Measurements from ENCODE around the gene PRDM16. TPM values are rescaled to one million over a fixed set of nuclear protein-coding genes. Genes with fewer than 3 reads are reported as not detected.

PRDM16 gene
- total and polyA plus RNA-seq, 2 of the 13 experiments (the other 11 are each of a cell fraction or from before 2014, with no cell fraction given), result 0.15 to 0.81 TPM

DNA sequence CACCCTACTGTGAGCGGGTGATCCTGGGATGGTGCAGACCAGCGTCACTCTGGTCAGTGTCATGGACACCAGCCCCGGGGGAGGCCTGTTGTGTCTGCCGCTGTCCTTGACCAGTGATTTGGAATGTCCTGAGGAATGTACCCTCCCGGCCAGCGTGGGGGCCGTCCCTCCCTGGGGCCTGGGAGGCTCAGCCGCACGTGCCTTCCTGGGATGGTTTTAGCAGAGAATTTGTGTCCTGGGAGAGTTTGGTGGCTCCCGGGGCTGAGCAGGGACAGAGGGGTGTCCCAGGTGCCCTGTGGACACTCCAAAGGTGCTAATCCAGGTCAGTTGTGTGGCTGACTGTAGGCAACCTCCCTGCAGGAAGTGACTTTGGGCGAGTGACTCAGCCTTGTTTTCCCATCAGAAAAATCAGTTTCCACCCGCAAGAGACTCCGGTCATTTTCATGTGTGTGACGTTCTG, 391.7 kb downstream of the PRDM16 start (continued):
- TF ChIP-seq, protein P1, sequence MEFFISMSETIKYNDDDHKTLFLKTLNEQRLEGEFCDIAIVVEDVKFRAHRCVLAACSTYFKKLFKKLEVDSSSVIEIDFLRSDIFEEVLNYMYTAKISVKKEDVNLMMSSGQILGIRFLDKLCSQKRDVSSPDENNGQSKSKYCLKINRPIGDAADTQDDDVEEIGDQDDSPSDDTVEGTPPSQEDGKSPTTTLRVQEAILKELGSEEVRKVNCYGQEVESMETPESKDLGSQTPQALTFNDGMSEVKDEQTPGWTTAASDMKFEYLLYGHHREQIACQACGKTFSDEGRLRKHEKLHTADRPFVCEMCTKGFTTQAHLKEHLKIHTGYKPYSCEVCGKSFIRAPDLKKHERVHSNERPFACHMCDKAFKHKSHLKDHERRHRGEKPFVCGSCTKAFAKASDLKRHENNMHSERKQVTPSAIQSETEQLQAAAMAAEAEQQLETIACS (CRISPR knock-in tag; IDR thresholded peaks at IDR 0.05), result no peak
- TF ChIP-seq ZKSCAN8 (CRISPR knock-in tag; IDR thresholded peaks at IDR 0.05; ENCODE audit: borderline replicate concordance), result no peak
- peak; percentile 37; the same call in 1 of the 2 replicates for TF ChIP-seq ZNF768 (CRISPR knock-in tag; IDR thresholded peaks at IDR 0.05)
- no peak for TF ChIP-seq TAF15 (IDR thresholded peaks at IDR 0.05; ENCODE audit: low read depth, low read length, poor library complexity, severe bottlenecking)
- 0 out of 2 replicates have a peak, but pooled peaks have one; percentile 30 for TF ChIP-seq ZNF331 (CRISPR knock-in tag; IDR thresholded peaks at IDR 0.05)
- TF ChIP-seq SP140L (CRISPR knock-in tag; IDR thresholded peaks at IDR 0.05; ENCODE audit: borderline replicate concordance), result no peak
- TF ChIP-seq, protein P2, sequence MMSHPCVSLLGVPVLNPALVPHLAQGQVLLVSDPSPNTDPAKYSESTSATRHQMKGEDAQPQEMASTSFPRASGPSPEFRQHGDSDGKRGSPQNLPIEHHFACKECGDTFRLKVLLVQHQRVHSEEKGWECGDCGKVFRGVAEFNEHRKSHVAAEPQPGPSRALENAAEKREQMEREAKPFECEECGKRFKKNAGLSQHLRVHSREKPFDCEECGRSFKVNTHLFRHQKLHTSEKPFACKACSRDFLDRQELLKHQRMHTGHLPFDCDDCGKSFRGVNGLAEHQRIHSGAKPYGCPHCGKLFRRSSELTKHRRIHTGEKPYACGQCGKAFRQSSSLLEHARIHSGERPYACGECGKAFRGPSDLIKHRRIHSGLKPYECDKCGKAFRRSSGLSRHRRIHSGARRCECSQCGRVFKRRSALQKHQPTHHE (CRISPR knock-in tag; IDR thresholded peaks at IDR 0.05; ENCODE audit: borderline replicate concordance), result no peak
- TF ChIP-seq MAFF (IDR thresholded peaks at IDR 0.05; ENCODE audit: low read depth, low read length), result no peak
- peak; percentile 61 for TF ChIP-seq HNF4A (CRISPR knock-in tag; IDR thresholded peaks at IDR 0.05)
- no peak for TF ChIP-seq ZNF572 (CRISPR knock-in tag; IDR thresholded peaks at IDR 0.05)
- no peak for TF ChIP-seq CBX2 (IDR thresholded peaks at IDR 0.05; ENCODE audit: low read depth, low read length)
- TF ChIP-seq CBX2 (CRISPR knock-in tag; IDR thresholded peaks at IDR 0.05; ENCODE audit: low read depth), result no peak
- no peak for TF ChIP-seq ZNF124 (CRISPR knock-in tag; IDR thresholded peaks at IDR 0.05)
- peak; percentile 15; the same call in 1 of the 2 replicates for TF ChIP-seq HDAC1 (CRISPR knock-in tag; IDR thresholded peaks at IDR 0.05)
- TF ChIP-seq ZNF737 (CRISPR knock-in tag; IDR thresholded peaks at IDR 0.05; ENCODE audit: borderline replicate concordance), result no peak
- TF ChIP-seq ZNF232 (CRISPR knock-in tag; IDR thresholded peaks at IDR 0.05; ENCODE audit: borderline replicate concordance), result 0 out of 2 replicates have a peak, but pooled peaks have one; percentile 19
- TF ChIP-seq ZNF563 (CRISPR knock-in tag; IDR thresholded peaks at IDR 0.05), result no peak; the same call in 1 of the 2 replicates
- TF ChIP-seq ARID2 (CRISPR knock-in tag; IDR thresholded peaks at IDR 0.05; ENCODE audit: borderline replicate concordance), result no peak
- no peak for TF ChIP-seq DR1 (CRISPR knock-in tag; IDR thresholded peaks at IDR 0.05)
- no peak; the same call in 1 of the 2 replicates for TF ChIP-seq TARDBP (CRISPR knock-in tag; IDR thresholded peaks at IDR 0.05)
- TF ChIP-seq ERF (CRISPR knock-in tag; IDR thresholded peaks at IDR 0.05), result no peak
- TF ChIP-seq, protein P3, sequence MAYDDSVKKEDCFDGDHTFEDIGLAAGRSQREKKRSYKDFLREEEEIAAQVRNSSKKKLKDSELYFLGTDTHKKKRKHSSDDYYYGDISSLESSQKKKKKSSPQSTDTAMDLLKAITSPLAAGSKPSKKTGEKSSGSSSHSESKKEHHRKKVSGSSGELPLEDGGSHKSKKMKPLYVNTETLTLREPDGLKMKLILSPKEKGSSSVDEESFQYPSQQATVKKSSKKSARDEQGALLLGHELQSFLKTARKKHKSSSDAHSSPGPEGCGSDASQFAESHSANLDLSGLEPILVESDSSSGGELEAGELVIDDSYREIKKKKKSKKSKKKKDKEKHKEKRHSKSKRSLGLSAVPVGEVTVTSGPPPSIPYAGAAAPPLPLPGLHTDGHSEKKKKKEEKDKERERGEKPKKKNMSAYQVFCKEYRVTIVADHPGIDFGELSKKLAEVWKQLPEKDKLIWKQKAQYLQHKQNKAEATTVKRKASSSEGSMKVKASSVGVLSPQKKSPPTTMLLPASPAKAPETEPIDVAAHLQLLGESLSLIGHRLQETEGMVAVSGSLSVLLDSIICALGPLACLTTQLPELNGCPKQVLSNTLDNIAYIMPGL (CRISPR knock-in tag; IDR thresholded peaks at IDR 0.05; ENCODE audit: borderline replicate concordance in 1 of 2, low read depth in 1 of 2), result peak in 1 of 2 experiments; percentile 41; a peak in 1 of 4 replicates
- TF ChIP-seq ZNF264 (CRISPR knock-in tag; IDR thresholded peaks at IDR 0.05), result no peak
- TF ChIP-seq HIVEP1 (CRISPR knock-in tag; IDR thresholded peaks at IDR 0.05), result peak; percentile 34; the same call in 1 of the 2 replicates
- TF ChIP-seq, protein P4, sequence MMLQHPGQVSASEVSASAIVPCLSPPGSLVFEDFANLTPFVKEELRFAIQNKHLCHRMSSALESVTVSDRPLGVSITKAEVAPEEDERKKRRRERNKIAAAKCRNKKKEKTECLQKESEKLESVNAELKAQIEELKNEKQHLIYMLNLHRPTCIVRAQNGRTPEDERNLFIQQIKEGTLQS (CRISPR knock-in tag; IDR thresholded peaks at IDR 0.05), result 0 out of 2 replicates have a peak, but pooled peaks have one; percentile 39
- no peak for TF ChIP-seq ZNF235 (CRISPR knock-in tag; IDR thresholded peaks at IDR 0.05; ENCODE audit: borderline replicate concordance)
- TF ChIP-seq SP1 (IDR thresholded peaks at IDR 0.05), result no peak
- TF ChIP-seq SP1 (CRISPR knock-in tag; IDR thresholded peaks at IDR 0.05), result peak; percentile 33; the same call in 1 of the 2 replicates
- TF ChIP-seq PTBP1 (IDR thresholded peaks at IDR 0.05; ENCODE audit: low read depth, low read length, poor library complexity, severe bottlenecking), result no peak
